ENCODE results near the gene CAPG.

DNA sequence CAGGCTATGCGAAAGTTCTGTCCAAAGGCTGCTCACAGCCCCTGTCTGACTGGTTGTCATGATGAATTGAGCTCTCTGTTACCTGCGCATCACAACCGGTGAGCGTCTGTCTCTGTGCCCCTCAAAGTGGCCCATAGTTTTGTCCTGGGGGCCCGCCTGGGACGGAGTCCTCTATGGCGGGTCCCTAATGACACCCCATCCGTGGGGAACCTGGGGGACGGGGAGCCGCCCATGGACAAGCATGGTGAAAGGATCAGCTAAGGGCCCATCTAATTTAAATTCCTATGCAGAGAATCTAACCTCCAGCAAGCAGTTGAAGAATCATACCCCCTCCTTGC lies 55.1 kb downstream of the CAPG start:
- TF ChIP-seq, protein P1, sequence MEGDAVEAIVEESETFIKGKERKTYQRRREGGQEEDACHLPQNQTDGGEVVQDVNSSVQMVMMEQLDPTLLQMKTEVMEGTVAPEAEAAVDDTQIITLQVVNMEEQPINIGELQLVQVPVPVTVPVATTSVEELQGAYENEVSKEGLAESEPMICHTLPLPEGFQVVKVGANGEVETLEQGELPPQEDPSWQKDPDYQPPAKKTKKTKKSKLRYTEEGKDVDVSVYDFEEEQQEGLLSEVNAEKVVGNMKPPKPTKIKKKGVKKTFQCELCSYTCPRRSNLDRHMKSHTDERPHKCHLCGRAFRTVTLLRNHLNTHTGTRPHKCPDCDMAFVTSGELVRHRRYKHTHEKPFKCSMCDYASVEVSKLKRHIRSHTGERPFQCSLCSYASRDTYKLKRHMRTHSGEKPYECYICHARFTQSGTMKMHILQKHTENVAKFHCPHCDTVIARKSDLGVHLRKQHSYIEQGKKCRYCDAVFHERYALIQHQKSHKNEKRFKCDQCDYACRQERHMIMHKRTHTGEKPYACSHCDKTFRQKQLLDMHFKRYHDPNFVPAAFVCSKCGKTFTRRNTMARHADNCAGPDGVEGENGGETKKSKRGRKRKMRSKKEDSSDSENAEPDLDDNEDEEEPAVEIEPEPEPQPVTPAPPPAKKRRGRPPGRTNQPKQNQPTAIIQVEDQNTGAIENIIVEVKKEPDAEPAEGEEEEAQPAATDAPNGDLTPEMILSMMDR (optimal IDR thresholded peaks at IDR 0.05 in 1 of 3, IDR thresholded peaks at IDR 0.05 in 1 of 3, conservative IDR thresholded peaks at IDR 0.05 in 1 of 3; ENCODE audit: extremely low read depth in 1 of 3, insufficient read depth in 2 of 3, low read length in 3 of 3): no peak
- TF ChIP-seq EZH2 (IDR thresholded peaks at IDR 0.05; ENCODE audit: low read length): no peak

Measured in keratinocyte (primary cell).